Mononuclear cell (primary cell): ENCODE data around the gene NBAS. TPM values are rescaled to one million over a fixed set of nuclear protein-coding genes. Genes with fewer than 3 reads are reported as not detected.
"Not testable (repeated sequence)": the region's sequence is repeated elsewhere in the genome, so short reads cannot be mapped to it uniquely, and the experiment has no call there.

Experiments
- H3K27me3 ChIP-seq: 2 replicates; pipeline ENCODE4 v1.6.0; 2011; ENCODE audit warnings: low read length, control low read depth; ENCODE audit not compliant: insufficient read depth
- H3K4me1 ChIP-seq: 2 replicates; pipeline ENCODE4 v1.5.1; 2011; ENCODE audit warnings: mild to moderate bottlenecking, low read length, control low read depth; ENCODE audit not compliant: insufficient read depth
- H3K4me3 ChIP-seq: 2 replicates; pipeline ENCODE4 v1.5.1; 2011; ENCODE audit warnings: mild to moderate bottlenecking, low read length, moderate library complexity
- H3K9me3 ChIP-seq: 2 replicates; pipeline ENCODE4 v1.5.1; 2011; ENCODE audit warnings: low read depth, mild to moderate bottlenecking, control low read depth, low read length
- total RNA-seq: library from RNA; depleted of rRNA; stranded (reverse); fragments of >200 nt; gene quantifications from one replicate; pipeline ENCODE4 v1.2.3, GENCODE V29; 2012

NBAS gene
- total RNA-seq, 1 donor = 31.6 TPM

- Histone ChIP-seq H3K4me3 (no peak overlapping the region), H3K9me3 (no peaks in the 10 kb centered on the region), H3K4me1 (no peaks in the 10 kb centered on the region), H3K27me3 (no peaks in the 10 kb centered on the region)
Measured at GRCh38 chr2:15448250-15448839, 112.8 kb downstream of the NBAS start.

GRCh38 chr2:15447381-15447780 is 113.8 kb downstream of the NBAS start:
- H3K27me3 ChIP-seq = no peaks in the 10 kb centered on the region
- H3K4me1 ChIP-seq = no peaks in the 10 kb centered on the region
- no peak overlapping the region for H3K4me3 ChIP-seq
- no peaks in the 10 kb centered on the region for H3K9me3 ChIP-seq

GRCh38 chr2:15446961-15447360 is 114.2 kb downstream of the NBAS start:
- Histone ChIP-seq H3K27me3 (no peaks in the 10 kb centered on the region), H3K4me3 (no peak overlapping the region), H3K4me1 (no peaks in the 10 kb centered on the region), H3K9me3 (no peaks in the 10 kb centered on the region)

- Histone ChIP-seq H3K9me3 (no peaks in the 10 kb centered on the region), H3K4me3 (no peak overlapping the region), H3K4me1 (no peaks in the 10 kb centered on the region), H3K27me3 (no peaks in the 10 kb centered on the region)
Measured at GRCh38 chr2:15445891-15446562, 115.1 kb downstream of the NBAS start.

GRCh38 chr2:15439768-15440524 is 121.2 kb downstream of the NBAS start:
- not testable (repeated sequence) for H3K4me1 ChIP-seq, H3K27me3 ChIP-seq, H3K9me3 ChIP-seq, H3K4me3 ChIP-seq

GRCh38 chr2:15439366-15439765 is 121.8 kb downstream of the NBAS start:
- H3K4me1 ChIP-seq, H3K9me3 ChIP-seq, H3K4me3 ChIP-seq, H3K27me3 ChIP-seq: not testable (repeated sequence)

- Histone ChIP-seq H3K4me3 (no peak overlapping the region), H3K4me1 (no peaks in the 10 kb centered on the region), H3K27me3 (no peaks in the 10 kb centered on the region), H3K9me3 (no peaks in the 10 kb centered on the region)
Measured at GRCh38 chr2:15436195-15436594, 124.9 kb downstream of the NBAS start.

- no peak overlapping the region for H3K4me3 ChIP-seq
- H3K4me1 ChIP-seq = no peaks in the 10 kb centered on the region
- no peaks in the 10 kb centered on the region for H3K27me3 ChIP-seq
- H3K9me3 ChIP-seq = no peaks in the 10 kb centered on the region
Measured at GRCh38 chr2:15435474-15435873, 125.7 kb downstream of the NBAS start.

GRCh38 chr2:15432642-15433256 is 128.4 kb downstream of the NBAS start:
- no peak overlapping the region for H3K4me3 ChIP-seq
- no peaks in the 10 kb centered on the region for H3K4me1 ChIP-seq
- no peaks in the 10 kb centered on the region for H3K9me3 ChIP-seq
- no peaks in the 10 kb centered on the region for H3K27me3 ChIP-seq

- no peaks in the 10 kb centered on the region for H3K4me1 ChIP-seq
- no peak overlapping the region for H3K4me3 ChIP-seq
- no peaks in the 10 kb centered on the region for H3K9me3 ChIP-seq
- no peaks in the 10 kb centered on the region for H3K27me3 ChIP-seq
Measured at GRCh38 chr2:15429032-15429431, 132.1 kb downstream of the NBAS start.

- Histone ChIP-seq H3K27me3 (no peaks in the 10 kb centered on the region), H3K4me3 (no peak overlapping the region), H3K9me3 (no peaks in the 10 kb centered on the region), H3K4me1 (no peaks in the 10 kb centered on the region)
Measured at GRCh38 chr2:15427987-15428386, 133.1 kb downstream of the NBAS start.

- no peaks in the 10 kb centered on the region for H3K27me3 ChIP-seq
- H3K4me3 ChIP-seq = no peak overlapping the region
- H3K4me1 ChIP-seq = no peaks in the 10 kb centered on the region
- H3K9me3 ChIP-seq = no peaks in the 10 kb centered on the region
Measured at GRCh38 chr2:15426606-15427005, 134.5 kb downstream of the NBAS start.

GRCh38 chr2:15425712-15426111 is 135.4 kb downstream of the NBAS start:
- H3K9me3 ChIP-seq = no peaks in the 10 kb centered on the region
- H3K4me3 ChIP-seq = no peak overlapping the region
- H3K4me1 ChIP-seq = no peaks in the 10 kb centered on the region
- no peaks in the 10 kb centered on the region for H3K27me3 ChIP-seq

- Histone ChIP-seq H3K4me3 (no peak overlapping the region), H3K9me3 (no peaks in the 10 kb centered on the region), H3K4me1 (no peaks in the 10 kb centered on the region), H3K27me3 (no peaks in the 10 kb centered on the region)
Measured at GRCh38 chr2:15421753-15422152, 139.4 kb downstream of the NBAS start.

GRCh38 chr2:15415748-15416147 is 145.4 kb downstream of the NBAS start:
- no peaks in the 10 kb centered on the region for H3K4me1 ChIP-seq

More at GRCh38 chr2:15415748-15416147, 145.4 kb downstream of the NBAS start:
- H3K9me3 ChIP-seq = no peaks in the 10 kb centered on the region
- no peak overlapping the region for H3K4me3 ChIP-seq
- no peaks in the 10 kb centered on the region for H3K27me3 ChIP-seq
